Adrenal gland (tissue), 12 donors: ENCODE measurements around the gene UBR3. TPM values are rescaled to one million over a fixed set of nuclear protein-coding genes. Genes with fewer than 3 reads are reported as not detected.

Experiments used
- DNase-seq, 7 donors: peaks; one replicate each; pipeline ENCODE4 v3.0.0-alpha.2; 2019 to 2020
- H3K27ac ChIP-seq, 5 donors: fragments of 200-600 bp; sonication (generic) in 4 of 5; 1 replicate in 3 of 5; 2 replicates in 2 of 5; pipeline versions ENCODE4 v1.5.1 to v1.8.0; 2016 to 2020; ENCODE audit warnings: mild to moderate bottlenecking in 1 of 5
- H3K27me3 ChIP-seq: fragments of 200-600 bp; 2 replicates; pipeline ENCODE4 v1.8.0; 2021
- H3K36me3 ChIP-seq, 2 donors: fragments of 200-600 bp; replicated peaks in 1 of 2; 1 replicate in 1 of 2; 2 replicates in 1 of 2; pipeline versions ENCODE4 v1.5.1 to v1.8.0; 2018 to 2022
- H3K4me1 ChIP-seq, 2 donors: fragments of 200-600 bp; replicated peaks in 1 of 2; 1 replicate in 1 of 2; 2 replicates in 1 of 2; pipeline versions ENCODE4 v1.5.1 to v1.8.0; 2018 to 2021
- H3K4me3 ChIP-seq, 4 donors: fragments of 200-600 bp; sonication (generic) in 3 of 4; one replicate each; pipeline ENCODE4 v1.5.1; 2016 to 2018
- H3K9me3 ChIP-seq, 3 donors: fragments of 200-600 bp; sonication (generic) in 1 of 3; replicated peaks in 1 of 3; 1 replicate in 2 of 3; 2 replicates in 1 of 3; pipeline versions ENCODE4 v1.5.1 to v1.8.0; 2016 to 2021
- CTCF ChIP-seq, 6 experiments: fragments of 450-650 bp in 4 of 6; fragments of 200-600 bp in 2 of 6; sonication (generic) in 1 of 6; IDR thresholded peaks; 1 replicate in 5 of 6; 2 replicates in 1 of 6; pipeline versions ENCODE4 v1.5.1 to v1.8.0; 2016 to 2021; ENCODE audit warnings: antibody characterized with exemption in 6 of 6, mild to moderate bottlenecking in 2 of 6, moderate library complexity in 1 of 6
- POLR2A ChIP-seq, 2 donors: fragments of 450-650 bp; IDR thresholded peaks; one replicate each; pipeline ENCODE4 v1.6.1; 2017; ENCODE audit warnings: antibody characterized with exemption in 2 of 2, mild to moderate bottlenecking in 2 of 2, moderate library complexity in 1 of 2
- WGBS, 4 donors: extraction: QIAGEN DNeasy Blood & Tissue Kit in 2 of 4; methylation state at CpG; one replicate each; pipeline versions ENCODE4 v1.1.5 to v1.1.7; 2013 to 2017; 5-methylcytosine and 5-hydroxymethylcytosine counted together
- intact Hi-C, 2 donors: fragments of 100-400 bp; cut with DNase I; formaldehyde crosslinking; loops; one replicate each; pipeline versions ENCODE4 v1.14.1 to v1.15.0; 2022 to 2023
- polyA plus RNA-seq, 3 donors: library from polyadenylated mRNA; stranded (reverse); fragments of 200-250 nt in 2 of 3; fragments of 350-450 nt in 1 of 3; fragmentation: Illumina TruSeq in 1 of 3; extraction: RNeasy Lipid Tissue Mini Kit (QIAGEN cat#74804) in 1 of 3; gene quantifications; one replicate each; pipeline ENCODE4 v1.2.3, GENCODE V29; 2013 to 2014
- total RNA-seq, 9 donors: library from RNA; depleted of rRNA in 4 of 9; stranded (reverse); fragments of >200 nt in 4 of 9; fragments of 120-200 nt in 1 of 9; fragmentation: NEBNext Ultra II Directional in 1 of 9; extraction: Animal tissue kit (Norgen Biotek cat#: 25700) in 1 of 9; gene quantifications; one replicate each; pipeline versions ENCODE4 v1.1.0 to v1.2.4, GENCODE V29; 2013 to 2023
- donor health status: healthy with polysubstance abuse.
- donor health status: Bipolar disorder and iron deficiency.
- donor health status: DM: yes; HTN: yes; CAD: no.
- donor health status: DM: no; HTN: no; CAD: no.
- donor health status: DM: no; HTN: no; CAD: no.
- donor health status: DM: yes; HTN: yes; CAD: no.

UBR3 gene
- total and polyA plus RNA-seq, 12 donors: 25.5 to 85.7 (median 62.8) TPM

DNA sequence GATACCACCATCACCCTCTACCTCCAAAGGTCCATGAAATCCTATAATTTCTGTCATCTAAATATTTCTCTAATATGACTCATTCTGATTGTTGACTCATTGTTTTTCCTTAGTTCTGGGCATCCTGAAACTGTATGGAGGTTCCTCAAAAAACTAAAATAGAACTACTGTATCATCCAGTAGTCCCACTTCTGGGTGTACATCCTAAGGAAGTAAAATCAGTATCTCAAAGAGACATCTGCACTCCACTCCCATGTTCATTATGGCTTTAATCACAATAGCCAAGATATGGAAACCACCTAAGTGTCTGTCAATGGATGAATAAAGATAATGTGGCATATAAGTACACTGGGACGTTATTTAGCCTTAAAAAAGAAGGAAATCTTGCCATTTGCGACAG, 224.9 kb downstream of the UBR3 start:
- 84 to 95% (median 93%) methylated on average over 2 of the region's 2 CpGs for WGBS, 4 donors
- no peak overlapping the region for H3K27ac ChIP-seq
- intact Hi-C loops: no loop called here

GRCh38 chr2:170054997-170055396, 227.7 kb downstream of the UBR3 start:
- intact Hi-C loops: no loop called here
- Histone ChIP-seq H3K36me3 (no peaks in the 10 kb centered on the region), H3K9me3 (no peaks in the 10 kb centered on the region), H3K4me3 (no peak overlapping the region), H3K27me3 (no peaks in the 10 kb centered on the region), H3K27ac (no peak overlapping the region), H3K4me1 (no peaks in the 10 kb centered on the region)
- WGBS, 4 donors: 92 to 98% (median 97%) methylated on average over 5 of the region's 5 CpGs
- no peak for DNase-seq
- no peak for TF ChIP-seq CTCF (IDR thresholded peaks at IDR 0.05)
- TF ChIP-seq POLR2A (IDR thresholded peaks at IDR 0.05): no peak

More for the DNA sequence above, 224.9 kb downstream of the UBR3 start:
- DNase-seq: no peak
- no peaks in the 10 kb centered on the region for H3K36me3 ChIP-seq
- no peaks in the 10 kb centered on the region for H3K4me1 ChIP-seq
- no peak overlapping the region for H3K4me3 ChIP-seq
- H3K27me3 ChIP-seq: no peaks in the 10 kb centered on the region
- no peaks in the 10 kb centered on the region for H3K9me3 ChIP-seq
- TF ChIP-seq POLR2A (IDR thresholded peaks at IDR 0.05): no peak
- TF ChIP-seq CTCF (IDR thresholded peaks at IDR 0.05): no peak

DNA sequence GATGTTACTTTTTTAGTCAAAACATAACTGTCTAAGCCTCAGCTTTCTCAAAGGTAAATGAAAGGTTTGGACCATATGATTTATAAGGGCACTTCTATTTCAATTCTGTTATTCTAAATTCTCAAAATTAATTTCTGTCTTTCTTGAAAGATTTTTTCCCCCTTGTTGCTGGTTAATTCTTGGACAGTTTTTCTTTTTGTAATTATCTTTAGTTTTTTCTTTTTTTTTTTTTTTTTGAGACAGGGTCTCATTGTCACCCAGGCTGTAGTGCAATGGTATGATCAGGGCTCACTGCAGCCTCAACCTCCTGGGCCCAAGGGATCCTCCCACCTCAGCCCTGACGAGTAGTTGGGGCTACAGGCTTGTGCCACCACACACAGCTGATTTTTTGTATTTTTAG, 229.6 kb downstream of the UBR3 start:
- no peaks in the 10 kb centered on the region for H3K36me3 ChIP-seq
- TF ChIP-seq CTCF (IDR thresholded peaks at IDR 0.05) (no peak), POLR2A (IDR thresholded peaks at IDR 0.05) (no peak)
- 51 to 100% (median 93%) methylated on average over 1 of the region's 1 CpG for WGBS, 4 donors

GRCh38 chr2:170063456-170064235, 236.4 kb downstream of the UBR3 start:
- Histone ChIP-seq H3K4me1 (no peaks in the 10 kb centered on the region), H3K27ac (no peak overlapping the region), H3K27me3 (no peaks in the 10 kb centered on the region), H3K9me3 (no peaks in the 10 kb centered on the region), H3K36me3 (no peaks in the 10 kb centered on the region), H3K4me3 (no peak overlapping the region)
- WGBS, 4 donors: 68 to 73% (median 71%) methylated on average over 2 of the region's 2 CpGs
- TF ChIP-seq CTCF (IDR thresholded peaks at IDR 0.05) (no peak), POLR2A (IDR thresholded peaks at IDR 0.05) (no peak)
- intact Hi-C loops: no loop called here
- DNase-seq: no peak

More for the DNA sequence above, 229.6 kb downstream of the UBR3 start:
- H3K27me3 ChIP-seq: no peaks in the 10 kb centered on the region
- H3K27ac ChIP-seq: no peak overlapping the region
- intact Hi-C loops: no loop called here
- H3K4me3 ChIP-seq: no peak overlapping the region
- H3K4me1 ChIP-seq: no peaks in the 10 kb centered on the region
- H3K9me3 ChIP-seq: no peaks in the 10 kb centered on the region
- no peak for DNase-seq
